Measurements from ENCODE around the gene COL8A2.

Gene COL8A2

DNA sequence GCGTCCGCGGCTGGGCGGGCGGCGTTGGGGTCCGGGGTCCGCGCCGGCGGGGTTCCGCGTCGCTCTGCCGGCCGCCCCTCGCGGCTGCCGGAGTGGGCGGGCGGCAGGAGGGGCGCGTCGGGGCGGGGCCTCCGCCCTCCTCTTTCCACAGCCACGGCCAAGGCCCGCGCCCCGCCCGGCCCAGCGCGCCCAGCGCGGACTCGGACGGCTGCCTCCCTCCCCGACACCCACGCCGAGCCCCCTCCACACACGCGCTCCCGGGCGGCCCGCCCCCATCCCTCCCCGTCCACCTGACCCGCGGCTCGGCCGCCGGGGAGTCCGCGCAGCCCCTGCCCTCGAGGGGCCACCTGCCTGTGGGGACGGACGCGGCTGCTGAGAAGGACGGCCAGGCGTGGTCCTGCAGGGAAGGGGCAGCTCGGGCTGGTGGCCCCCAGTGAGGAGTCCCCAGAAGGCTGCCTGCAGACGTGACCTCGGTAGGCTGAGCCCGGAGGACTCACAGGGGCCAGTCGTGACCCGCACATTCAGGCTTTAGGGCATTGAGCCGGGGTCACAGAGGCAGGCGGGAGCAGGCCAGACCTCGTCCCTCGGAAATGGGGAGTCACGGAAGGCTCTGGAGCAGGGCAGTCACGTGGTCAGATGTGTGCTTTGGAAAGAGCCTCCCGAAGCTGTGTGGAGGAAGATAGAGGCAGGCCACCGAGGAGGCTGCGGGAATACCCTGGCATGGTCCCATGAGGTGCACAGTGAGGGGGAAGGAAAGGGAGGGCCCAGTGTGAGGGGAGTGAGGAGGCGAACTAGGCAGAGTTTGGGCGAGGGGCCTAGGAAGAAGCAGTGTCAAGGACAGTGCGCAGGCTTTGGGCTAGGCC is at the start of gene COL8A2:
Gene COL8A2 (minus strand): TSS at position 94 of the 863 bp plus-strand sequence. CDS start 24,980 bp downstream, outside the sequence.
- DNase-seq = no peak
- in situ Hi-C loops (cut with MboI; ENCODE audit: low pct_unique_long_range_greater_than_20kb, low sequenced_read_pairs) = no loop called here

DNA sequence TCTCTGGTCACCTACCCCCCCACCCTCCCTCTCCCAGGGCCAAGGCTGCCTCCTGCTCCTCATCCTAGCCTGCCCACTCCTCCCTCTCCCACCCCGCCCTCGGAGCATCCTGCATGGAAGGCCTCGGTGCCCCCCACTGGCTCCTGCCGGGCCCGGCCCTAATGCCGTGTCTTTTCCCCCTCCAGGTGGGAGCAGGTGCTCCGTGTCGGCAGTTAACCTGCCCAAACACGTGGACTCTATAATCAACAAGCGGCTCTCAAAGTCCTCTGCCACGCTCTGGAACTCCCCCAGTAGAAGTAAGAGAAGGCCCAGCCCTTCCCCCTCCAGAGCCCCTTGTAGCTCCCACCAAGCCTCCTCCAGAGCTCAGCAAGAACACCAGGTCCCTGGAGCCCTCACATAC is 49.7 kb upstream of the COL8A2 start:
- no peak for DNase-seq
- in situ Hi-C loops (cut with MboI; ENCODE audit: low pct_unique_long_range_greater_than_20kb, low sequenced_read_pairs) = no loop called here

DNA sequence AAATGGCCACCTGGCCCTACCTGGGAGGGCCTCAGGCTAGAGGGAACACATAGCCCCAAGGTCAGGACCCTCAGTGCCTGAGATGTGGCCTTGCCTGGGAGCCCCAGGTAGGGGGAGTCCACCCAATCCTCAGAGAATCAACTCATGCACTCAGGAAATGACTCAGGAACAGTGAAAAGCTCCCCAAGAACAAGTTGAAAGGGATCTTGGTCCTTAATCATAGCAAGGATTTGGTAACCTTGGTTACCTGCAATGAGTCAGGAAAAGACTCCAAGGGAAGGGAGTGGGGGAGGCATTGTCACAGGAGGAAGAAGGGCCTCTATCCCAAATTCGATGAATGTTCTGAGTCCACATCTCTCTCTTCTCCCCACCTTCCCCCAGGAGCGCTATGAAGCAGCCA is 48.0 kb upstream of the COL8A2 start:
- in situ Hi-C loops (cut with MboI; ENCODE audit: low pct_unique_long_range_greater_than_20kb, low sequenced_read_pairs) = no loop called here

DNA sequence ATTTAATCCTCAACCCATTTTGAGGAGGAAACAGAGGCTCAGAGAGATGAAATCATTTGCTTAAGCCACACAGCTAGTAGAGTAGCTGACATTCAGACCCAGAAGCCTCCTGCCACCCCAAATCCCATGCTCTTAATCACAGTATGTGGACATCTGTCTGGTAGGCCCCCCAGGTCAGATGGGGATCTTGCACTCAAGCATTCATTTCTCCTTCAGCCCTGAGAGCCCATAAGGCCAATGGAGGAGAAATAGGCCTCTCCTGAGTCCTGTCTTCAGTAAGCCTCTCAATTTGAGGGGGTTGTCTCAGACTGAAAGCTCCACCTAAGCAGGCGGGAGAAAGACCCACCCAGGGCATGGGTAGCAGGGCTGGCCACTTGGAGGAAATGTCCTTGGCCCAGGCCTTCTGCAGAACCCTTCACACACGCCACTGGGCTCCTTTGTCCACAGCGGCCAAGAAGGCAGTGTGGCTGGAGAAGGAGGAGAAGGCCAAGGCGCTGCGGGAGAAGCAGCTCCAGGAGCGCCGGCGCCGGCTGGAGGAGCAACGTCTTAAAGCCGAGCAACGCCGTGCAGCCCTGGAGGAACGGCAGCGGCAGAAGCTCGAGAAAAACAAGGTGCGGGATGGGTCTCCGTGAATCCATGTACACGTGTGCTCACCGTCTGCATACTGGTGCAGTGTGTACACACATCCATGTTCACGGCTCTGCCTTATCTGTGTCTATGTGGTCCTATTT is 47.2 kb upstream of the COL8A2 start:
- in situ Hi-C loops (cut with MboI; ENCODE audit: low pct_unique_long_range_greater_than_20kb, low sequenced_read_pairs) = no loop called here
- DNase-seq = no peak

More for the DNA sequence above, 48.0 kb upstream of the COL8A2 start:
- DNase-seq = no peak

GRCh38 chr1:36170643-36171412 is 45.8 kb upstream of the COL8A2 start:
- in situ Hi-C loops (cut with MboI; ENCODE audit: low pct_unique_long_range_greater_than_20kb, low sequenced_read_pairs) = no loop called here
- DNase-seq = no peak

DNA sequence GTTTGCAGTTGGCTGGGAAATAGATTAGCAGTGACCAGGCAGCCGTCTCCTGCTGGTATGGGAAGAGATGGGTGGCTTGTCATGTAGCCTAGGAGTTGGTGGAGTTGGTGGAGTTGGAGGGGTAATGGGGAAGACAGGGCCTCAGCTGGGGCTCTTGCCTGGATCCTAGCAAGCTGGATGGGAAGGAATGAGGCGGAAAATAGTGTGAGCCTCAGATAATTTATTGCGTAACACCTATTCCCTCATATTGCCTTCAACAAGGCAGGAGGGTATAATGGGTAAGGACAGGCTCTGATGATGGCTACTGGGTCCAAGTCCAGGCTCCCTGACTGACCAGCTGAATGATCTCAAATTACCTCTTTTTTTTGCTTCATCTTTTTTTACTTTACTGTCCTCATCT is 43.5 kb upstream of the COL8A2 start:
- DNase-seq = no peak
- in situ Hi-C loops (cut with MboI; ENCODE audit: low pct_unique_long_range_greater_than_20kb, low sequenced_read_pairs) = no loop called here

DNA sequence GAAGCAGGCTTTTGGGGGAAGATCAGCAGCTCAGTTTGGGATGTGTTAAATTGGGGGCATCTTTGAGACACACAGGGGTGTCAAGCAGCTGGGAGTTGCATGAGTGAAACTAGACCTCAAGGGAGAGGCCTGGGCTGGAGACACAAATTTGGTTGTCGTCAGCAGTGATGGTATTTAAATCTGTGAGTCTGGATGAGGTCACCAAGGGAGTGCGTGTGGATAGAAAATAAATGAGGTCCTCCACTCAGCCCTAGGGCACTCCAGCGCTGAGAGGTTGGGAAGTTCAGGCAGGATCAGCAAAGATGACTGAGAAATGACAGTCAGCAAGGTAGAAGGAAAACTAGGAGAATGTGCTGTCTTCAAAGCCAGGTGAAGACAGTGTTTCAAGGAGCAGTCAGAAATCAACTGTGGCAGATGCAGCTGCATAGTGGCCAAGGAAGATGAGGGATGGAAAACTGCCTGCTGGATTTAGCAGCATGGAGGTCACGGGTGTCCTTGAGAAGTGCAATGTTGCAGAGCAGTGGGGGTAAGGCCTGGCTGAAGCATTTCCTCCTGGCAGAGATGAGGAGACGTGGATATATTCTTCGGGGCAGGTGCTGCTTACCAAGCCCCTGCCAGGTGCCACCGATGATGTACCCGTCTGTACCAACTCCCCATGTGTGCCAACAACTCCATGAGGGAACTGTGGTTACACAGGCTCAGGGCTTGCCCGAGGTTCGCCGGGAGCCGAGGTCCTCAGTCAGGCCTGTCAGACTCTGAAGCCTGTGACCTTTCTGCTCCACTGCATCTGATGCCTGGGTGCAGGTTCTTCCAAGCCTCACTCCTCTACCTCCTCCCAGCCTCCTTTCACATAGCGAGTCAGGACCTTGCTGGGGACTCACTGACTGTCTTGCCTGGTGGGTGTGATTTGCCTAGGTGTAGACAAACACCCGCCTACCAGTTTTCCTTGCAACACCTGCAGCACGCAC is 42.2 kb upstream of the COL8A2 start:
- DNase-seq = no peak
- in situ Hi-C loops (cut with MboI; ENCODE audit: low pct_unique_long_range_greater_than_20kb, low sequenced_read_pairs) = no loop called here

DNA sequence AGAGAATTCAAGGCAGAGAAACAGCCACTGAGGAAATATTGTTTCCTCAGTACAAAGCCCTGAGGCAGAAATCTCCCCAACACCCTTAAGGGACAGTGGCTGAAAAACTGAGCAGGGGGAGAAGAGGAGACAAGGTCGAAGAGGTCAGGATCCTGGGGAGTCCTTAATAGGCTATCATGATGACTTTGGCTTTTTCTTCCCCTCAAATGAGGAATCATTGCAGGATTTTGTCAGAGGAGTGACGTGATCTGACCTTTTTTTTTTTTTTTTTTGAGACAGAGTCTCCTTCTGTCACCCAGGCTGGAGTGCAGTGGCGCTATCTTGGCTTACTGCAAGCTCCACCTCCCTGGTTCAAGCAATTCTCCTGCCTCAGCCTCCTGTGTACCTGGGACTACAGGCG is 41.1 kb upstream of the COL8A2 start:
- no peak for DNase-seq
- in situ Hi-C loops (cut with MboI; ENCODE audit: low pct_unique_long_range_greater_than_20kb, low sequenced_read_pairs) = no loop called here

DNA sequence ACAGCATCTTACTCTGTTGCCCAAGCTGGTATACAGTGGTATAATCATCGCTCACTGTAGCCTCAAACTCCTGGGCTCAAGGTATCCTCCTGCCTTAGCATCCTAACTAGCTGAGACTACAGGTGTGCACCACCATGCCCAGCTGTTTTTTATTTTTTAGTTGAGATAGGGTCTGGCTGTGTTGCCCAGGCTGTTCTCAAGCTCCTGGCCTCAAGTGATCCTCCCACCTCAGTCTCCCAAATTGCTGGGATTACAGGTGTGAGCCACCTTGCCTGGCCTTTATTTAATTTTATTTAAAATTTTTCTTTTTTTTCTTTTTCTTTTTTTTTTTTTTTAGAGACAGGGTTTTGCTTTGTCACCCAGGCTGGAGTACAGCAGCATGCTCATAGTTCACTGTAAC is 40.1 kb upstream of the COL8A2 start:
- in situ Hi-C loops (cut with MboI; ENCODE audit: low pct_unique_long_range_greater_than_20kb, low sequenced_read_pairs) = no loop called here

DNA sequence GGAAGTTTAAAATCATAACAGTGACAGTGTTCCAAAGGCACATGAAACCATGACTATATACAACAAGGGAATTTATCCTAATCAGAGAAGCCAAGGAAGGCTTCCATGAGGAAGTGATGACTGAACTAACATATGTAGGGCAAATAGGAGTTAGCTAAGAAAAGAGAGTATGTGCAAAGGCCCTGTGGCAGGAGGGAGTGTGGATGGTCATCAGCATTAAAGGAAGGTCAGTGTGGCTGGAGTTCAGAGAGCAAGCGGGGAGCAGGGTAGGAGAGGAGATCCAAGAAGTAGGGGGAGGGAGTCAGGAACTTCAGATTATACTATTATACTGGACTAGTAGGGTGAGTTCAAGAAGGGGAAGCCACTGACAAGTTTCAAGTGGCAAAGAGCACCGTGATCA is 39.3 kb upstream of the COL8A2 start:
- in situ Hi-C loops (cut with MboI; ENCODE audit: low pct_unique_long_range_greater_than_20kb, low sequenced_read_pairs) = no loop called here

More for the DNA sequence above, 40.1 kb upstream of the COL8A2 start:
- DNase-seq = no peak

DNA sequence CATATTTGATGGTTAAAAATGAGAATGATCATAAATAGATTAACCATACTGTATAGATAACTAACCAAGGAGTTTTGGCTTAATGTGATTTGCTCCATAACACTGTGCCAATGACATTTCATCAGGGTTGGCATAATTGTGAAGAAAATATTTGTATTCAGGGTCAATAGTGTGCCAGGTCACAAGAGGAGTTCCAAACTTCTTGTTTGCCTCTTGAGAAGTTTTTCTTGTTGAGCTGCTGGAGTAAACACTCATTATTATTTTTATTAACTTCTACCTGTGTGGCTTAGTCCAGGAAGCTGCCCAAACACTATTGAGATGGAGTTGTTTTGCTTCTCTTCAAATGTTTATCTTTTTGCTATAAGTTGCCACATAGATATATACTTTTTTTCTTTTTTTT is 38.4 kb upstream of the COL8A2 start:
- in situ Hi-C loops (cut with MboI; ENCODE audit: low pct_unique_long_range_greater_than_20kb, low sequenced_read_pairs) = no loop called here
- DNase-seq = no peak

More for the DNA sequence above, 39.3 kb upstream of the COL8A2 start:
- no peak for DNase-seq

DNA sequence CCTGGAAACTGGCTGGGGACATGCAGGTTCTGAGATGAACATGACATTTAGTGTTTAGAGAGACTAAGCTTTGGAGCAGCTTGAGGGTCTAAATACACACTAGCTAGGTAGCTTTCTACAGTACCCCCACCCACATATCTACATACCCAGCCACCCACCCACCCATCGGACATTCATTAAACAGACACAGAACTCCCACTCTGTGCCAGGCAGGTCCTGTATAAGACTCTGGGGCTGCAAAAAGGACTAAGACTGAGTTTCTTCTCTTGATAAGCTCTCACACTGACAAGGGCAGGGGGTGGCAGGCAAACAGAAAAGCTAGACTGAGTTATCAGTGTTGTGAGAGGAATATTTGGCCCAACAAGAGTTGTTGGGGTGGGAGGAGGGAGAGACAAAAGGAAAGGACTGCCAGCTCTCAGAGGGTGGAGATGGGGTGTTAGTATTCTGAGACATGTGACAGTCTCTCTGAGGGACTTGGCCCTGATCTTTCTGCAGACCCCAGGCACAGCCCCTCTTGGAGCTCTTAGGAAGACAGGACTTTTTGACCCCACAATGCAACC is 37.7 kb upstream of the COL8A2 start:
- no peak for DNase-seq
- in situ Hi-C loops (cut with MboI; ENCODE audit: low pct_unique_long_range_greater_than_20kb, low sequenced_read_pairs) = no loop called here

- peak; percentile 72 for DNase-seq
- in situ Hi-C loops (cut with MboI; ENCODE audit: low pct_unique_long_range_greater_than_20kb, low sequenced_read_pairs) = no loop called here
Observed at GRCh38 chr1:36161641-36162531, 36.9 kb upstream of the COL8A2 start.

DNA sequence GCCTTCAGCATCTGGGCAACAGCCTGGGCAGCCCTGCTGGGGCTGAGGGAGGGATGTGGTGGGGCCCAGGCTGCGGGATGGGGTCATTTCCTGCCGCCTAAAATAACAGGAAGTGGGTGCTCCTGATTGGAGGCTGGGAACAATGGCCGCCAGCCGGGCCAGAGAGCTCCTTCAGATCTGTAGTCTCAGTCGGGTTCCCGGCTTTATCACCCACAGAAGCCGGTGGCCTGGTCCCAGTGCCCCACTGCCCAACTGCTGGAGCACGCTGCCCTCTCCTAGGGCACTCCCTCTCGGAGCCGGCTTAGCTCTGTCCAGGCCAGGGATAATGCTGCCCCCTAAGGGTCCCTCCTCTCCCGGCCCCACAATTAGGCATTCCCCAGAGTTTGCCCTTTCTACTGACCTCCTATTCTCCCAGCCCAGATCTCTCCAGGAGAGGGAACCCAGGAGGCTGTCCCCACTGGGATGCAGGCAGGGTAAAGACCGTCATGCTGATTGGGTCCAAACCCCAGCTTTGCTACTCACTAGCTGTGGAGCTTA is 36.0 kb upstream of the COL8A2 start:
- DNase-seq = peak; percentile 89
- in situ Hi-C loops (cut with MboI; ENCODE audit: low pct_unique_long_range_greater_than_20kb, low sequenced_read_pairs) = no loop called here

DNA sequence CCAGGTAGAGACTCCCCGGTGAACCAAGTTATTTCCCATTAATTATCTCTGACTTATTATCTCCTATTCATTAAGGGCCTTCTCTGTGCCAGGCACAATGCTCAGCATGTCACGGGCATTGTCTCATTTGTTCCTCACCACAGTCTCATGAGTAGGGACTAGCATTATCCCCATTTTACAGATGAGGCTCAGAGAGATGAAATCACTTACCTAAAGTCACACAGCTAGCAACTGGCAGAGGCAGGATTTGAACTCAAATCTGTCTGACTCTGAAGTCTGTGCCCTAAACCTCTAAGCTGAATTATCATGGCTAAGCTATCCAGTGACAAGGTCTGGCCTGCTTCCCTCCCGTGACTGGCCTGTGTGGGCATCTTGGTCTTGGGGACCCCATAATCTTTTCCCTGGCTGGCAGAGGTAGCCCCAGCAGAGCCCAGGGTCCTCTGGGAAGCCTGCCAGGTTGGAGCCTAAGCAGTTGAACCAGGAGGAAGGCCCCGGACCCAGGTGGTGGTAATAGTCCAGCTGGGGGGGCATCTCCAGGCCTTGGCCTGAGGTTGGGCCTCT is 35.4 kb upstream of the COL8A2 start:
- DNase-seq = no peak
- in situ Hi-C loops (cut with MboI; ENCODE audit: low pct_unique_long_range_greater_than_20kb, low sequenced_read_pairs) = no loop called here

DNA sequence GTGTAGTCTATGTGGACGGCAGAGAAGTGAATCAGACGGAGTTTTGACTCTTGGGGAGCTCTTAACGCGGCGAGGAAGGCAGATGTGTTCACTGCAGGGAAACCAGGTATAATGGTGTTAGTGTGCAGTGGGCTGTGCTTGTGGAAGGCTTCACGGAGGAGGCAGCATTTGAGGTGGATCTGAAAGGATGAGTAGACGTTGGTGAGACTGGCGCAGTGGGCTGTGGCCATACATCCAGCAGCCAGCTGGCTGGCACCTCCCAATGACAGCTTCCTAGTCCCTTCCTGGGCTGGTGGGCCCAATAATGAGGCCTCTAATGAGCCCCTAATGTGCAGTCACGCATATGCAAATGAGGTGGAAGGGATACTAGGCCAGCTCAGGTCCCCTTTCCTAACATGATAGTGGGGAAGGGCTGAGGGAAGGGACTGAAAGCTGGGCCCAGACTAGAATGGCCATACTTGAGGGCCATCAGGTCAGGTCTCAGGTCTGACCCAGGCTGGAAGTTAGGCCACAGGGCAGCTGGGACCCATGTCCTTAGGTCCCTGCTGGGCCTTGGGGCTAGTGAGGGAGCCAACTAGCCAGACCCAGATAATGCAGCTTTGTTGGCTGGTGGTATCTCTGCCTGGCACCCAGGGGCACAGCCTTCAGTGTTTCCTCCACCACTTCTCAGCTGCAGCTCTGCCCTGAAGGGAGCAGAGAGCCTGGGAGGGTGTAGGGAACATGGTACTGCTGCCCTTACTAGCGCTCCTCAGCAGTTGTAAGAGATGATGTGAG is 34.8 kb upstream of the COL8A2 start:
- in situ Hi-C loops (cut with MboI; ENCODE audit: low pct_unique_long_range_greater_than_20kb, low sequenced_read_pairs) = no loop called here
- DNase-seq = no peak
